ENCODE measurements around the gene TTLL12. TPM values are rescaled to one million over a fixed set of nuclear protein-coding genes. Genes with fewer than 3 reads are reported as not detected.

Gene TTLL12
- total and polyA plus RNA-seq, 2 of the 8 experiments (the other 6 are each of a cell fraction or from before 2014, with no cell fraction given) = 101 to 124 TPM

GRCh38 chr22:43168471-43169309 lies 18.2 kb downstream of the TTLL12 start:
- no peak overlapping the region for H2AK5ac ChIP-seq (ENCODE audit: low read depth, low read length)
- 89% methylated on average over 21 of the region's 25 CpGs; no CpG with 5 or more reads in 1 of the 2 experiments for WGBS, 2 experiments (ENCODE audit: extremely low coverage in 1 of 2, insufficient coverage in 1 of 2, insufficient read length in 1 of 2, insufficient replicate concordance in 2 of 2, low coverage in 1 of 2, low lambda C conversion rate in 2 of 2, missing lambda C conversion rate in 1 of 2)
- H3K36me3 ChIP-seq (ENCODE audit: control insufficient read depth in 2 of 4, insufficient read depth in 4 of 4, low read length in 3 of 4) = peaks cover 24 to 46% (median 42%) of the 10 kb centered on the region in 4 experiments
- ChIA-PET POLR2A (ENCODE audit: partially characterized antibody) (interaction anchor here (1.5 to 2.6 kb wide), 6 partner anchors 10 to 32 kb away, joined by 3 to 12 read pairs (median 7); no protein-coding TSS in a partner anchor), CTCF (ENCODE audit: partially characterized antibody) (interaction anchor here (1.4 kb wide), 2 partner anchors 60 to 63 kb away, joined by 3 to 7 read pairs; no protein-coding TSS in a partner anchor)
- H3K9ac ChIP-seq (replicated peaks in 1 of 4; ENCODE audit: extremely low read depth in 1 of 4, low read depth in 3 of 4, low read length in 3 of 4) = no peak overlapping the region
- no peaks in the 10 kb centered on the region for H3K79me2 ChIP-seq (ENCODE audit: control insufficient read depth in 1 of 2, insufficient read depth in 2 of 2, low read length in 2 of 2)
- H3K18ac ChIP-seq (ENCODE audit: extremely low read depth, low read length) = no peak overlapping the region
- no peak overlapping the region for H3K14ac ChIP-seq (ENCODE audit: insufficient read length)
- H4K8ac ChIP-seq (ENCODE audit: extremely low read depth, insufficient read depth, low read length) = peak overlapping the region; percentile 46
- H4K20me1 ChIP-seq (replicated peaks in 1 of 2; ENCODE audit: control insufficient read depth in 1 of 2, insufficient read depth in 2 of 2, low read length in 2 of 2) = peaks cover 5 to 7% of the 10 kb centered on the region in 2 experiments
- no peak overlapping the region for H4K5ac ChIP-seq (ENCODE audit: insufficient read length, low read depth, low read length)
- no peak overlapping the region; the same call in 1 of the 2 replicates for H3K27ac ChIP-seq (ENCODE audit: low read depth, low read length)
- no peak overlapping the region for H2AFZ ChIP-seq (ENCODE audit: low read length)
- no peaks in the 10 kb centered on the region for H3K23me2 ChIP-seq (ENCODE audit: low read depth, low read length)
- DNase-seq (ENCODE audit: low read depth in 1 of 2, low spot score in 2 of 2) (no peak), FAIRE-seq (no peak)
- H4K91ac ChIP-seq (replicated peaks; ENCODE audit: insufficient read length, low read length) = no peak overlapping the region
- no peak overlapping the region for H3K4ac ChIP-seq (replicated peaks; ENCODE audit: insufficient read length, low read depth, low read length)
- H3K79me1 ChIP-seq (ENCODE audit: low read depth, low read length) = no peaks in the 10 kb centered on the region
- H3K4me1 ChIP-seq (replicated peaks in 1 of 4; ENCODE audit: control insufficient read depth in 3 of 4, insufficient read depth in 4 of 4, low read length in 3 of 4) = no peaks in the 10 kb centered on the region
- no peak overlapping the region for H3K23ac ChIP-seq (ENCODE audit: insufficient read length)
- H3K4me3 ChIP-seq (ENCODE audit: extremely low read depth in 1 of 4, insufficient read depth in 2 of 4, low read depth in 3 of 4, low read length in 4 of 4) = no peak overlapping the region
- H2BK5ac ChIP-seq (ENCODE audit: low read depth, low read length) = no peak overlapping the region
- H2BK20ac ChIP-seq (ENCODE audit: low read length) = no peak overlapping the region
- no peak overlapping the region for H2BK15ac ChIP-seq (ENCODE audit: low read length)
- H2BK120ac ChIP-seq (replicated peaks; ENCODE audit: low read depth, low read length) = no peak overlapping the region
- no peaks in the 10 kb centered on the region for H3K9me3 ChIP-seq (ENCODE audit: insufficient read depth in 2 of 2, low read depth in 1 of 2, low read length in 1 of 2)
- no peak for TF ChIP-seq NANOG (IDR thresholded peaks at IDR 0.05; ENCODE audit: insufficient read depth, low read depth, low read length, poor library complexity, severe bottlenecking)
- no peak for TF ChIP-seq FOSL1 (IDR thresholded peaks at IDR 0.05; ENCODE audit: insufficient read depth, low read depth, low read length)
- TF ChIP-seq GTF2F1 (IDR thresholded peaks at IDR 0.05; ENCODE audit: borderline replicate concordance, low read depth, low read length) = no peak
- no peak for TF ChIP-seq JUND (IDR thresholded peaks at IDR 0.05; ENCODE audit: low read length)
- no peak for TF ChIP-seq POU5F1 (IDR thresholded peaks at IDR 0.05; ENCODE audit: low read depth, low read length)
- TF ChIP-seq, protein P1, sequence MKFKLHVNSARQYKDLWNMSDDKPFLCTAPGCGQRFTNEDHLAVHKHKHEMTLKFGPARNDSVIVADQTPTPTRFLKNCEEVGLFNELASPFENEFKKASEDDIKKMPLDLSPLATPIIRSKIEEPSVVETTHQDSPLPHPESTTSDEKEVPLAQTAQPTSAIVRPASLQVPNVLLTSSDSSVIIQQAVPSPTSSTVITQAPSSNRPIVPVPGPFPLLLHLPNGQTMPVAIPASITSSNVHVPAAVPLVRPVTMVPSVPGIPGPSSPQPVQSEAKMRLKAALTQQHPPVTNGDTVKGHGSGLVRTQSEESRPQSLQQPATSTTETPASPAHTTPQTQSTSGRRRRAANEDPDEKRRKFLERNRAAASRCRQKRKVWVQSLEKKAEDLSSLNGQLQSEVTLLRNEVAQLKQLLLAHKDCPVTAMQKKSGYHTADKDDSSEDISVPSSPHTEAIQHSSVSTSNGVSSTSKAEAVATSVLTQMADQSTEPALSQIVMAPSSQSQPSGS (IDR thresholded peaks at IDR 0.05; ENCODE audit: low read length) = no peak
- H2BK12ac ChIP-seq (ENCODE audit: low read depth, low read length) = no peak overlapping the region
- no peaks in the 10 kb centered on the region for H3K27me3 ChIP-seq (replicated peaks in 1 of 4; ENCODE audit: control insufficient read depth in 3 of 4, extremely low read depth in 1 of 4, insufficient read depth in 3 of 4, low read length in 3 of 4)
- no peak overlapping the region for H3K4me2 ChIP-seq (ENCODE audit: insufficient read depth in 1 of 2, low read depth in 2 of 2, low read length in 2 of 2)
- H3K56ac ChIP-seq (replicated peaks; ENCODE audit: insufficient read length, low read depth, low read length) = no peak overlapping the region
